GM12878 (cell line): Measurements from ENCODE around the gene MLEC. TPM values are rescaled to one million over a fixed set of nuclear protein-coding genes. Genes with fewer than 3 reads are reported as not detected.

Experiments
- ATAC-seq: fragments of 200-7000 bp; cut with Tn5 transposase; 3 replicates; pipeline ENCODE4 v1.9.1; 2020; ENCODE audit warnings: mild to moderate bottlenecking, moderate library complexity
- BruUV-seq: library from RNA; stranded (reverse); fragments of 400-500 nt; replicated peaks from 2 replicates; lab custom pipeline; 2021; lab: Mats Ljungman, UMichigan
- CTCF ChIA-PET: fragments of 300-600 bp; sonication (Branson Sonifier 250); formaldehyde crosslinking; extraction: SDS; loops from one replicate; lab custom pipeline; 2021; ENCODE audit warnings: inconsistent platforms; lab: Yijun Ruan, JAX
- POLR2A ChIA-PET: fragments of 350-600 bp; formaldehyde crosslinking; extraction: SDS; loops from one replicate; lab custom pipeline; 2021; ENCODE audit warnings: inconsistent platforms; lab: Charles Lee
- RAD21 ChIA-PET: fragments of 300-600 bp; sonication (Branson Sonifier 250); formaldehyde crosslinking; loops from one replicate; lab custom pipeline; 2023; ENCODE audit warnings: antibody characterized with exemption; ENCODE audit not compliant: unreplicated experiment; lab: Charles Lee
- SMC1A ChIA-PET: fragments of 300-600 bp; sonication (Branson Sonifier 250); formaldehyde crosslinking; loops from one replicate; lab custom pipeline; 2023; ENCODE audit not compliant: unreplicated experiment, uncharacterized antibody; lab: Charles Lee
- DNase-seq: peaks from one replicate; pipeline ENCODE4 v3.0.0-alpha.2; 2011; ENCODE audit warnings: low read depth, low spot score
- FAIRE-seq: peaks from 3 replicates; lab custom pipeline; 2011; peaks lifted over from hg19 to GRCh38; lab: Jason Lieb, UNC
- H2AFZ ChIP-seq: 2 replicates; pipeline ENCODE4 v1.6.0; 2011; ENCODE audit warnings: low read depth, low read length, control low read depth; ENCODE audit not compliant: control insufficient read depth
- H3K27ac ChIP-seq: 2 replicates; pipeline ENCODE4 v1.5.1; 2011; ENCODE audit warnings: control low read depth; ENCODE audit not compliant: control insufficient read depth, insufficient read depth
- H3K27me3 ChIP-seq, 2 experiments: replicated peaks in 1 of 2; 2 replicates each; pipeline versions ENCODE4 v1.6.0 to v1.6.1; 2011; ENCODE audit warnings: low read length in 1 of 2; ENCODE audit not compliant: control insufficient read depth in 2 of 2, insufficient read depth in 2 of 2
- H3K36me3 ChIP-seq, 2 experiments: 2 replicates each; pipeline ENCODE4 v1.5.1; 2011; ENCODE audit warnings: low read length in 1 of 2; ENCODE audit not compliant: control insufficient read depth in 2 of 2, insufficient read depth in 2 of 2
- H3K4me1 ChIP-seq: 2 replicates; pipeline ENCODE4 v1.6.1; 2011; ENCODE audit warnings: mild to moderate bottlenecking, low read length, moderate library complexity, mixed read lengths; ENCODE audit not compliant: control insufficient read depth, insufficient read depth
- H3K4me2 ChIP-seq: 2 replicates; pipeline ENCODE4 v1.6.0; 2011; ENCODE audit warnings: control low read depth; ENCODE audit not compliant: control insufficient read depth, insufficient read depth
- H3K4me3 ChIP-seq: fragments of 200-600 bp; sonication (generic); 2 replicates; pipeline ENCODE4 v1.5.1; 2016
- H3K79me2 ChIP-seq: 2 replicates; pipeline ENCODE4 v1.6.0; 2011; ENCODE audit warnings: low read length; ENCODE audit not compliant: control insufficient read depth, insufficient read depth
- H3K9ac ChIP-seq: 2 replicates; pipeline ENCODE4 v1.8.0; 2011; ENCODE audit warnings: low read length, control low read depth, mixed read lengths; ENCODE audit not compliant: control insufficient read depth, insufficient read depth
- H3K9me3 ChIP-seq: replicated peaks from 3 replicates; pipeline ENCODE4 v1.5.1; 2011; ENCODE audit warnings: mild to moderate bottlenecking, low read length; ENCODE audit not compliant: control insufficient read depth, insufficient read depth
- H4K20me1 ChIP-seq: 2 replicates; pipeline ENCODE4 v1.6.0; 2011; ENCODE audit not compliant: control insufficient read depth, insufficient read depth
- CHD4 ChIP-seq: fragments of 200-600 bp; sonication (generic); IDR thresholded peaks from 2 replicates; pipeline ENCODE4 v1.6.1; 2016; ENCODE audit warnings: mild to moderate bottlenecking
- HDAC6 ChIP-seq: fragments of 200-600 bp; sonication (generic); IDR thresholded peaks from one replicate; pipeline ENCODE4 v1.8.0; 2017; ENCODE audit warnings: antibody characterized with exemption; ENCODE audit not compliant: unreplicated experiment
- MYC ChIP-seq: IDR thresholded peaks from 2 replicates; pipeline ENCODE4 v1.6.1; 2011; ENCODE audit warnings: mild to moderate bottlenecking, low read length, moderate library complexity, inconsistent platforms; ENCODE audit not compliant: insufficient read depth, insufficient replicate concordance, insufficient read length, severe bottlenecking
- NFYB ChIP-seq: IDR thresholded peaks from 2 replicates; pipeline ENCODE4 v1.6.1; 2011; ENCODE audit warnings: low read depth, mild to moderate bottlenecking, low read length, improper control_type of control experiment, moderate library complexity; ENCODE audit not compliant: insufficient read depth
- NR2C1 ChIP-seq: fragments of 450-650 bp; IDR thresholded peaks from 2 replicates; pipeline ENCODE4 v1.6.1; 2017; ENCODE audit warnings: antibody characterized with exemption, mild to moderate bottlenecking, moderate library complexity
- NR2C2 ChIP-seq: IDR thresholded peaks from 2 replicates; pipeline ENCODE4 v1.6.1; 2011; ENCODE audit warnings: borderline replicate concordance, low read depth; ENCODE audit not compliant: control insufficient read depth, insufficient read length
- NRF1 ChIP-seq: conservative IDR thresholded peaks from 2 replicates; pipeline ENCODE4 v1.6.1; 2011; ENCODE audit warnings: mild to moderate bottlenecking, low read depth, low read length, improper control_type of control experiment
- POLR2AphosphoS2 ChIP-seq: IDR thresholded peaks from 2 replicates; pipeline ENCODE4 v1.6.1; 2011; ENCODE audit warnings: low read depth, mild to moderate bottlenecking, low read length, improper control_type of control experiment, moderate library complexity
- RB1 ChIP-seq: fragments of 450-650 bp; formaldehyde crosslinking; IDR thresholded peaks from 2 replicates; pipeline ENCODE4 v1.6.1; 2017; ENCODE audit warnings: mild to moderate bottlenecking, borderline replicate concordance
- TBL1XR1 ChIP-seq: IDR thresholded peaks from 2 replicates; pipeline ENCODE4 v1.6.1; 2012; ENCODE audit warnings: low read depth, low read length, improper control_type of control experiment
- WRNIP1 ChIP-seq: IDR thresholded peaks from 2 replicates; pipeline ENCODE4 v1.6.1; 2011; ENCODE audit warnings: low read depth, low read length, improper control_type of control experiment, borderline replicate concordance
- ZBED1 ChIP-seq: IDR thresholded peaks from 2 replicates; pipeline ENCODE4 v1.6.1; 2016; ENCODE audit warnings: borderline replicate concordance
- WGBS: methylation state at CpG from one replicate; pipeline ENCODE4 v1.1.6; 2016; ENCODE audit warnings: low lambda C conversion rate; ENCODE audit not compliant: insufficient replicate concordance, insufficient coverage; ENCODE audit errors: missing lambda C conversion rate; 5-methylcytosine and 5-hydroxymethylcytosine counted together
- in situ Hi-C: fragments of 300-500 bp; cut with MboI; formaldehyde crosslinking; loops from 9 replicates; pipeline ENCODE4 v1.14.3; 2018; ENCODE audit warnings: mixed read lengths
- intact Hi-C: fragments of 100-400 bp; cut with micrococcal nuclease; formaldehyde crosslinking; loops from one replicate; pipeline ENCODE4 v1.14.2; 2022; ENCODE audit not compliant: unreplicated experiment
- polyA plus RNA-seq, 11 experiments: library from polyadenylated mRNA; depleted of rRNA in 4 of 11; unstranded in 6 of 11; stranded (reverse) in 5 of 11; fragments of >200 nt; fragmentation: Nextera tagmentation in 4 of 11; fragmentation: Illumina TruSeq in 1 of 11; extraction: Ambion mirVana in 4 of 11; extraction: Trizol in 1 of 11; gene quantifications; 1 replicate in 1 of 11; 2 replicates in 10 of 11; pipeline versions ENCODE4 v1.2.1 to v1.2.3, GENCODE V29; 2011 to 2016; ENCODE audit warnings: inconsistent platforms in 2 of 11, missing spikeins in 2 of 11, low read depth in 1 of 11
- total RNA-seq, 4 experiments: library from RNA; depleted of rRNA in 3 of 4; stranded (reverse); fragments of >200 nt in 3 of 4; fragmentation: Illumina TruSeq in 1 of 4; extraction: Trizol in 1 of 4; gene quantifications; 2 replicates each; pipeline versions ENCODE4 v1.2.1 to v1.2.3, GENCODE V29; 2013 to 2021
- TF ChIP-seq, protein P1 (sequence below): fragments of 450-650 bp; IDR thresholded peaks from 2 replicates; pipeline ENCODE4 v1.6.1; 2018; ENCODE audit warnings: borderline replicate concordance, mild to moderate bottlenecking; ENCODE audit not compliant: partially characterized antibody
- TF ChIP-seq, protein P2 (sequence below): IDR thresholded peaks from 2 replicates; pipeline ENCODE4 v1.6.1; 2011; ENCODE audit warnings: borderline replicate concordance, low read depth, mild to moderate bottlenecking, moderate library complexity, mixed read lengths, low read length; ENCODE audit not compliant: insufficient read depth; ENCODE audit errors: extremely low read length
- TF ChIP-seq, protein P3 (sequence below): IDR thresholded peaks from 2 replicates; pipeline ENCODE4 v1.6.1; 2011; ENCODE audit warnings: borderline replicate concordance, low read depth, mild to moderate bottlenecking, moderate library complexity, low read length; ENCODE audit not compliant: insufficient read depth, poor library complexity, severe bottlenecking
- TF ChIP-seq, protein P4 (sequence below): fragments of 450-650 bp; IDR thresholded peaks from 2 replicates; pipeline ENCODE4 v1.6.1; 2017; ENCODE audit warnings: mild to moderate bottlenecking, low read depth, inconsistent platforms; ENCODE audit not compliant: poor library complexity, severe bottlenecking

The MLEC gene
- total and polyA plus RNA-seq, 10 of the 15 experiments (the other 5 are each of a cell fraction or from before 2014, with no cell fraction given) = 26.7 to 172 (median 103) TPM

DNA sequence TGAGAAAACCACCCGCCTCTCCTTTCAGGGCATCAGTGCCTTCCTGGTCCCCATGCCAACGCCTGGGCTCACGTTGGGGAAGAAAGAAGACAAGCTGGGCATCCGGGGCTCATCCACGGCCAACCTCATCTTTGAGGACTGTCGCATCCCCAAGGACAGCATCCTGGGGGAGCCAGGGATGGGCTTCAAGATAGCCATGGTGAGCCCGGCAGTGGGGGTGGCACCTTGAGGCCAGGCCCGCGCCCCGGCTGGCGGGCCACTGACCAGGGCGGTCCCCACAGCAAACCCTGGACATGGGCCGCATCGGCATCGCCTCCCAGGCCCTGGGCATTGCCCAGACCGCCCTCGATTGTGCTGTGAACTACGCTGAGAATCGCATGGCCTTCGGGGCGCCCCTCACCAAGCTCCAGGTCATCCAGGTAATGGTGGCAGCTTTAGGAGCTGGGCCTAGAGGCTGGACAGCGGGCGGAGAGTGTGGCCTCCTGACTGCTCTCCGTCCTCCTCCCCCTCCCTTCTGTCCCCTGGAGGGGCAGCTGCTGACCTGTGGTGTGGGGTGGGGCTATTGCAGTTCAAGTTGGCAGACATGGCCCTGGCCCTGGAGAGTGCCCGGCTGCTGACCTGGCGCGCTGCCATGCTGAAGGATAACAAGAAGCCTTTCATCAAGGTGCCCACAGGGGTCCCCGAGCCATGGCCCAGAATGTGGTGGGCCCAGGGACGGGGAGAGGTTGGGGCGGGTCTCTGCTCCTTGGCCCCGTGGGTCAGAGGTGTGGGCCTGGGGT, 51.5 kb downstream of the MLEC start:
- Histone ChIP-seq H3K4me3 (no peak overlapping the region), H3K9ac (no peak overlapping the region), H3K27ac (no peak overlapping the region), H3K36me3 (no peaks in the 10 kb centered on the region), H2AFZ (no peak overlapping the region), H3K79me2 (no peaks in the 10 kb centered on the region), H3K4me1 (no peaks in the 10 kb centered on the region), H4K20me1 (no peaks in the 10 kb centered on the region), H3K27me3 (no peaks in the 10 kb centered on the region), H3K9me3 (no peaks in the 10 kb centered on the region), H3K4me2 (no peak overlapping the region)
- ATAC-seq = no peak
- POLR2A ChIA-PET = no interaction called here
- no TSS peak for BruUV-seq
- in situ Hi-C loops (no loop called here), intact Hi-C loops (no loop called here)
- no peak for FAIRE-seq
- 73% methylated on average over 31 of the region's 31 CpGs for WGBS
- RAD21 ChIA-PET = interaction anchor here (0.7 kb wide), 1 partner anchor 233 kb away, joined by 3 read pairs; no protein-coding TSS in a partner anchor
- CTCF ChIA-PET = interaction anchor here (1.5 kb wide), 1 partner anchor 233 kb away, joined by 5 read pairs; no protein-coding TSS in a partner anchor
- SMC1A ChIA-PET = no interaction called here
- DNase-seq = no peak
- TF ChIP-seq RB1 (no peak), MYC (no peak), NRF1 (no peak), CHD4 (no peak), HDAC6 (no peak), WRNIP1 (no peak), NR2C2 (no peak), POLR2AphosphoS2 (no peak), NFYB (no peak), ZBED1 (no peak), TBL1XR1 (no peak), NR2C1 (no peak)
- TF ChIP-seq, protein P1, sequence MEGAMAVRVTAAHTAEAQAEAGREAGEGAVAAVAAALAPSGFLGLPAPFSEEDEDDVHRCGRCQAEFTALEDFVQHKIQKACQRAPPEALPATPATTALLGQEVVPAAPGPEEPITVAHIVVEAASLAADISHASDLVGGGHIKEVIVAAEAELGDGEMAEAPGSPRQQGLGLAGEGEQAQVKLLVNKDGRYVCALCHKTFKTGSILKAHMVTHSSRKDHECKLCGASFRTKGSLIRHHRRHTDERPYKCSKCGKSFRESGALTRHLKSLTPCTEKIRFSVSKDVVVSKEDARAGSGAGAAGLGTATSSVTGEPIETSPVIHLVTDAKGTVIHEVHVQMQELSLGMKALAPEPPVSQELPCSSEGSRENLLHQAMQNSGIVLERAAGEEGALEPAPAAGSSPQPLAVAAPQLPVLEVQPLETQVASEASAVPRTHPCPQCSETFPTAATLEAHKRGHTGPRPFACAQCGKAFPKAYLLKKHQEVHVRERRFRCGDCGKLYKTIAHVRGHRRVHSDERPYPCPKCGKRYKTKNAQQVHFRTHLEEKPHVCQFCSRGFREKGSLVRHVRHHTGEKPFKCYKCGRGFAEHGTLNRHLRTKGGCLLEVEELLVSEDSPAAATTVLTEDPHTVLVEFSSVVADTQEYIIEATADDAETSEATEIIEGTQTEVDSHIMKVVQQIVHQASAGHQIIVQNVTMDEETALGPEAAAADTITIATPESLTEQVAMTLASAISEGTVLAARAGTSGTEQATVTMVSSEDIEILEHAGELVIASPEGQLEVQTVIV = no peak
- TF ChIP-seq, protein P2, sequence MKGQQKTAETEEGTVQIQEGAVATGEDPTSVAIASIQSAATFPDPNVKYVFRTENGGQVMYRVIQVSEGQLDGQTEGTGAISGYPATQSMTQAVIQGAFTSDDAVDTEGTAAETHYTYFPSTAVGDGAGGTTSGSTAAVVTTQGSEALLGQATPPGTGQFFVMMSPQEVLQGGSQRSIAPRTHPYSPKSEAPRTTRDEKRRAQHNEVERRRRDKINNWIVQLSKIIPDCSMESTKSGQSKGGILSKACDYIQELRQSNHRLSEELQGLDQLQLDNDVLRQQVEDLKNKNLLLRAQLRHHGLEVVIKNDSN = no peak
- TF ChIP-seq, protein P3, sequence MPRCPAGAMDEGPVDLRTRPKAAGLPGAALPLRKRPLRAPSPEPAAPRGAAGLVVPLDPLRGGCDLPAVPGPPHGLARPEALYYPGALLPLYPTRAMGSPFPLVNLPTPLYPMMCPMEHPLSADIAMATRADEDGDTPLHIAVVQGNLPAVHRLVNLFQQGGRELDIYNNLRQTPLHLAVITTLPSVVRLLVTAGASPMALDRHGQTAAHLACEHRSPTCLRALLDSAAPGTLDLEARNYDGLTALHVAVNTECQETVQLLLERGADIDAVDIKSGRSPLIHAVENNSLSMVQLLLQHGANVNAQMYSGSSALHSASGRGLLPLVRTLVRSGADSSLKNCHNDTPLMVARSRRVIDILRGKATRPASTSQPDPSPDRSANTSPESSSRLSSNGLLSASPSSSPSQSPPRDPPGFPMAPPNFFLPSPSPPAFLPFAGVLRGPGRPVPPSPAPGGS = no peak
- TF ChIP-seq, protein P4, sequence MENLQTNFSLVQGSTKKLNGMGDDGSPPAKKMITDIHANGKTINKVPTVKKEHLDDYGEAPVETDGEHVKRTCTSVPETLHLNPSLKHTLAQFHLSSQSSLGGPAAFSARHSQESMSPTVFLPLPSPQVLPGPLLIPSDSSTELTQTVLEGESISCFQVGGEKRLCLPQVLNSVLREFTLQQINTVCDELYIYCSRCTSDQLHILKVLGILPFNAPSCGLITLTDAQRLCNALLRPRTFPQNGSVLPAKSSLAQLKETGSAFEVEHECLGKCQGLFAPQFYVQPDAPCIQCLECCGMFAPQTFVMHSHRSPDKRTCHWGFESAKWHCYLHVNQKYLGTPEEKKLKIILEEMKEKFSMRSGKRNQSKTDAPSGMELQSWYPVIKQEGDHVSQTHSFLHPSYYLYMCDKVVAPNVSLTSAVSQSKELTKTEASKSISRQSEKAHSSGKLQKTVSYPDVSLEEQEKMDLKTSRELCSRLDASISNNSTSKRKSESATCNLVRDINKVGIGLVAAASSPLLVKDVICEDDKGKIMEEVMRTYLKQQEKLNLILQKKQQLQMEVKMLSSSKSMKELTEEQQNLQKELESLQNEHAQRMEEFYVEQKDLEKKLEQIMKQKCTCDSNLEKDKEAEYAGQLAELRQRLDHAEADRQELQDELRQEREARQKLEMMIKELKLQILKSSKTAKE = no peak
